Tibial artery (tissue), 4 donors: Measurements from ENCODE around the gene NFIB.

Experiments used
- DNase-seq, 2 donors: peaks; one replicate each; pipeline ENCODE4 v3.0.0-alpha.2; 2019
- H3K27ac ChIP-seq, 2 donors: fragments of 200-600 bp; sonication (generic) in 1 of 2; 1 replicate in 1 of 2; 2 replicates in 1 of 2; pipeline ENCODE4 v1.5.1; 2018 to 2019; ENCODE audit warnings: mild to moderate bottlenecking in 1 of 2
- H3K27me3 ChIP-seq, 2 donors: fragments of 200-600 bp; sonication (generic) in 1 of 2; one replicate each; pipeline versions ENCODE4 v1.5.1 to v1.6.0; 2016 to 2019
- H3K36me3 ChIP-seq, 3 donors: fragments of 200-600 bp; sonication (generic) in 2 of 3; one replicate each; pipeline ENCODE4 v1.5.1; 2016 to 2019; ENCODE audit warnings: mild to moderate bottlenecking in 2 of 3
- H3K4me1 ChIP-seq, 4 donors: fragments of 200-600 bp; sonication (generic) in 2 of 4; 1 replicate in 3 of 4; 2 replicates in 1 of 4; pipeline ENCODE4 v1.5.1; 2016 to 2019
- H3K4me3 ChIP-seq, 2 donors: fragments of 200-600 bp; sonication (generic) in 1 of 2; 1 replicate in 1 of 2; 2 replicates in 1 of 2; pipeline ENCODE4 v1.5.1; 2018 to 2019; ENCODE audit warnings: mild to moderate bottlenecking in 2 of 2
- H3K9me3 ChIP-seq, 3 donors: fragments of 200-600 bp; sonication (generic) in 1 of 3; one replicate each; pipeline ENCODE4 v1.5.1; 2016 to 2019
- intact Hi-C: fragments of 100-400 bp; cut with DNase I; formaldehyde crosslinking; loops from one replicate; pipeline ENCODE4 v1.15.0; 2023; ENCODE audit warnings: low total_unique reads
- TF ChIP-seq, protein P1 (sequence below), 2 experiments: fragments of 200-600 bp in 1 of 2; fragments of 450-650 bp in 1 of 2; IDR thresholded peaks; one replicate each; pipeline ENCODE4 v1.5.1; 2017 to 2019; ENCODE audit warnings: antibody characterized with exemption in 2 of 2, mild to moderate bottlenecking in 1 of 2, moderate library complexity in 1 of 2

The NFIB gene

GRCh38 chr9:14318934-14319580, 5.1 kb upstream of the NFIB start:
- no peak for DNase-seq
- peak overlapping the region; percentile 95 to 96 for H3K4me3 ChIP-seq
- H3K36me3 ChIP-seq = no peaks in the 10 kb centered on the region
- no peaks in the 10 kb centered on the region for H3K27me3 ChIP-seq
- intact Hi-C loops = loop anchor here (10.0 kb wide), 2 partner anchors 224 to 294 kb away; no protein-coding TSS in a partner anchor
- peak overlapping the region; percentile 99 to 100 for H3K27ac ChIP-seq
- no peaks in the 10 kb centered on the region for H3K9me3 ChIP-seq
- H3K4me1 ChIP-seq = peaks cover 0 to 52% (median 20%) of the 10 kb centered on the region in 4 donors
- TF ChIP-seq, protein P1, sequence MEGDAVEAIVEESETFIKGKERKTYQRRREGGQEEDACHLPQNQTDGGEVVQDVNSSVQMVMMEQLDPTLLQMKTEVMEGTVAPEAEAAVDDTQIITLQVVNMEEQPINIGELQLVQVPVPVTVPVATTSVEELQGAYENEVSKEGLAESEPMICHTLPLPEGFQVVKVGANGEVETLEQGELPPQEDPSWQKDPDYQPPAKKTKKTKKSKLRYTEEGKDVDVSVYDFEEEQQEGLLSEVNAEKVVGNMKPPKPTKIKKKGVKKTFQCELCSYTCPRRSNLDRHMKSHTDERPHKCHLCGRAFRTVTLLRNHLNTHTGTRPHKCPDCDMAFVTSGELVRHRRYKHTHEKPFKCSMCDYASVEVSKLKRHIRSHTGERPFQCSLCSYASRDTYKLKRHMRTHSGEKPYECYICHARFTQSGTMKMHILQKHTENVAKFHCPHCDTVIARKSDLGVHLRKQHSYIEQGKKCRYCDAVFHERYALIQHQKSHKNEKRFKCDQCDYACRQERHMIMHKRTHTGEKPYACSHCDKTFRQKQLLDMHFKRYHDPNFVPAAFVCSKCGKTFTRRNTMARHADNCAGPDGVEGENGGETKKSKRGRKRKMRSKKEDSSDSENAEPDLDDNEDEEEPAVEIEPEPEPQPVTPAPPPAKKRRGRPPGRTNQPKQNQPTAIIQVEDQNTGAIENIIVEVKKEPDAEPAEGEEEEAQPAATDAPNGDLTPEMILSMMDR (IDR thresholded peaks at IDR 0.05) = no peak

GRCh38 chr9:14318361-14318760, 4.4 kb upstream of the NFIB start:
- H3K36me3 ChIP-seq = no peaks in the 10 kb centered on the region
- TF ChIP-seq, protein P1 (IDR thresholded peaks at IDR 0.05) = no peak
- peak overlapping the region; percentile 95 to 96 for H3K4me3 ChIP-seq
- no peaks in the 10 kb centered on the region for H3K27me3 ChIP-seq
- H3K4me1 ChIP-seq = peaks cover 0 to 45% (median 20%) of the 10 kb centered on the region in 4 donors
- H3K27ac ChIP-seq = peak overlapping the region; percentile 99 to 100
- DNase-seq = no peak
- H3K9me3 ChIP-seq = no peaks in the 10 kb centered on the region
- intact Hi-C loops = loop anchor here (10.0 kb wide), 2 partner anchors 224 to 294 kb away; no protein-coding TSS in a partner anchor

DNA sequence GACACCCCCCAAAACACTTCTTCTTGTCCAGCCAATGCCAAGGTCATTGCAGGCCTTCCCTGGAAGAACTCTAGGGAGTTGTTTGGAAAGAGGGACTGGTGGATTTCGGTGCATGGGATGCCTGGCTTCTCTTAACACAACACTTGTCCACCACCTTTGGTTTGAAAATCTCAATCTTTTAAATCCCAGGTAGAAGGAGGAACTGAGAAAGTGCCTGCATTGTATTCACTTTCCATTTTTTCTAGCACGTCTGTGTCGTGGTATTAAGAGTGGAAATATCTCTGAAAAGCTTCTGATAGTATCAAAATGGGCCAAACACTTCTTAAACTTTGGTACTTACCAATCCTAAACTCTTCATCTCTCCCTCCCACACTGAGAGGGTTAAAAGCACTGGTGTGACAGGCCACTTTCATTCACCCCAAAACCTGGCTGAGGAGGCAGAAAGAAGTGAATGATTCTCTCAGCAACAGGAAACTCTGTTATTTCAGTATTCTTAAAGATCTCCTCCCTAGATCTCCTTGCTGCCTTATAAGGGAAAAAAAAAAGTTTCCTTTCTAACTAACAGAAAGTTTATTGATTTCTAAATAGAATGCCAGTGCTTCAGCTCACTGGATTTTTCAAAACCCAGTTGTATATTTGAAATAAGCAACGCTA, 3.9 kb upstream of the NFIB start:
- intact Hi-C loops = loop anchor here (10.0 kb wide), 2 partner anchors 223 to 293 kb away; no protein-coding TSS in a partner anchor
- Histone ChIP-seq H3K27ac (peak overlapping the region; percentile 99 to 100), H3K4me1 (peaks cover 0 to 44% (median 20%) of the 10 kb centered on the region in 4 donors), H3K4me3 (peak overlapping the region; percentile 95 to 96), H3K9me3 (no peaks in the 10 kb centered on the region), H3K36me3 (no peaks in the 10 kb centered on the region), H3K27me3 (no peaks in the 10 kb centered on the region)
- DNase-seq = no peak
- TF ChIP-seq, protein P1 (IDR thresholded peaks at IDR 0.05) = no peak

- intact Hi-C loops = loop anchor here (10.0 kb wide), 2 partner anchors 222 to 292 kb away; no protein-coding TSS in a partner anchor
- Histone ChIP-seq H3K36me3 (no peaks in the 10 kb centered on the region), H3K4me1 (peaks cover 0 to 44% (median 20%) of the 10 kb centered on the region in 4 donors), H3K9me3 (no peaks in the 10 kb centered on the region), H3K4me3 (peak overlapping the region; percentile 95 to 96), H3K27me3 (no peaks in the 10 kb centered on the region), H3K27ac (peak overlapping the region; percentile 99 to 100)
- DNase-seq = peak in 1 of 2 donors; percentile 76
- TF ChIP-seq, protein P1 (IDR thresholded peaks at IDR 0.05) = no peak
These were observed 2.8 kb upstream of the NFIB start for GRCh38 chr9:14316602-14317300.

- H3K36me3 ChIP-seq = no peaks in the 10 kb centered on the region
- H3K9me3 ChIP-seq = no peaks in the 10 kb centered on the region
- H3K27me3 ChIP-seq = no peaks in the 10 kb centered on the region
- peak overlapping the region; percentile 95 to 96 for H3K4me3 ChIP-seq
- intact Hi-C loops = loop anchor here (10.0 kb wide), 2 partner anchors 221 to 291 kb away; no protein-coding TSS in a partner anchor
- H3K27ac ChIP-seq = peak overlapping the region; percentile 99 to 100
- peaks cover 0 to 38% (median 20%) of the 10 kb centered on the region in 4 donors for H3K4me1 ChIP-seq
- DNase-seq = peak; percentile 33 to 73
- TF ChIP-seq, protein P1 (IDR thresholded peaks at IDR 0.05) = no peak
These were observed 2.1 kb upstream of the NFIB start for GRCh38 chr9:14315875-14316601.
